Neural cell (in vitro differentiated cells): ENCODE measurements around the gene CPSF7.

Source experiments
- EP300 ChIP-seq: fragments of 450-650 bp; conservative IDR thresholded peaks from 2 replicates; pipeline ENCODE4 v1.6.1; 2014; ENCODE audit warnings: antibody characterized with exemption, mild to moderate bottlenecking, moderate library complexity; ENCODE audit not compliant: poor library complexity, severe bottlenecking
- EZH2 ChIP-seq: fragments of 200-600, 300-800 bp; shearing (Covaris generic), sonication (generic); IDR thresholded peaks from 2 replicates; pipeline ENCODE4 v1.6.1; 2014; ENCODE audit warnings: antibody characterized with exemption, low read length, borderline replicate concordance, mild to moderate bottlenecking; ENCODE audit not compliant: insufficient read depth, poor library complexity, severe bottlenecking
- MXI1 ChIP-seq: fragments of 450-650 bp; conservative IDR thresholded peaks from 2 replicates; pipeline ENCODE4 v1.6.1; 2014; ENCODE audit warnings: antibody characterized with exemption, mild to moderate bottlenecking; ENCODE audit not compliant: poor library complexity, severe bottlenecking
- POLR2AphosphoS5 ChIP-seq: IDR thresholded peaks from 2 replicates; pipeline ENCODE4 v1.6.1; 2012
- RAD21 ChIP-seq: fragments of 450-650 bp; conservative IDR thresholded peaks from 2 replicates; pipeline ENCODE4 v1.6.1; 2014; ENCODE audit warnings: antibody characterized with exemption, mild to moderate bottlenecking, moderate library complexity
- SMC3 ChIP-seq: fragments of 450-650 bp; conservative IDR thresholded peaks from 2 replicates; pipeline ENCODE4 v1.6.1; 2014; ENCODE audit warnings: antibody characterized with exemption, mild to moderate bottlenecking, moderate library complexity; ENCODE audit not compliant: poor library complexity
- TF ChIP-seq, protein P1 (sequence below): fragments of 450-650 bp; IDR thresholded peaks from 2 replicates; pipeline ENCODE4 v1.5.1; 2014; ENCODE audit warnings: antibody characterized with exemption, mild to moderate bottlenecking, moderate library complexity; ENCODE audit not compliant: poor library complexity, severe bottlenecking

DNA sequence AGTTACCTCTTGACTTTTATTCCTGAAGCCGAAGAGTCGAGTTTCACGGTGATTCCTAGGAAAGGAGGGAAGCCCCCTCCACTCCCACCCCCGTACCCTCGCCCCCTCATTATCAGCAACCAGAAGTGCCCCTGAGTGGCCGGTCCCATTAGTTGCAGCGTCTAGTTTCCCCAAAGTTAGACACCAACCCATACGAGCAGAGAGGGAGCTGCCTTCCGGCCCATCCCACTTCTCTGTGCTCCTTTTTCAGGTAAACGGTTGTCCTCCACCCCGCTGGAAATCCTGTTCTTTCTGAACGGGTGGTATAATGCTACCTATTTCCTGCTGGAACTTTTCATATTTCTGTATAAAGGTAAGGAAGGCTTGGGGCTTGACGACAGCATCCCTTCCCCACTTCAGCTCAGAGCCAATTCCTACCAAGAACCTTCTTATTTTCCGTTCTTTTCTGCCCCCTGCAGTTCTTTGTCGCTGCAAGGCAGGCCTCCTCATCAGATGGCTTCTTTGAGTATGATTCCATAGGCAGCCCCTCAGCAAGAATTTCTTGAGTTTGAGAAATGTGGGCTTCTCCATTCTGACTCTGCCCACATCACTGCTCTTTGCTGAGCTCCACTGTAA is 36.7 kb downstream of the CPSF7 start:
- TF ChIP-seq, protein P1, sequence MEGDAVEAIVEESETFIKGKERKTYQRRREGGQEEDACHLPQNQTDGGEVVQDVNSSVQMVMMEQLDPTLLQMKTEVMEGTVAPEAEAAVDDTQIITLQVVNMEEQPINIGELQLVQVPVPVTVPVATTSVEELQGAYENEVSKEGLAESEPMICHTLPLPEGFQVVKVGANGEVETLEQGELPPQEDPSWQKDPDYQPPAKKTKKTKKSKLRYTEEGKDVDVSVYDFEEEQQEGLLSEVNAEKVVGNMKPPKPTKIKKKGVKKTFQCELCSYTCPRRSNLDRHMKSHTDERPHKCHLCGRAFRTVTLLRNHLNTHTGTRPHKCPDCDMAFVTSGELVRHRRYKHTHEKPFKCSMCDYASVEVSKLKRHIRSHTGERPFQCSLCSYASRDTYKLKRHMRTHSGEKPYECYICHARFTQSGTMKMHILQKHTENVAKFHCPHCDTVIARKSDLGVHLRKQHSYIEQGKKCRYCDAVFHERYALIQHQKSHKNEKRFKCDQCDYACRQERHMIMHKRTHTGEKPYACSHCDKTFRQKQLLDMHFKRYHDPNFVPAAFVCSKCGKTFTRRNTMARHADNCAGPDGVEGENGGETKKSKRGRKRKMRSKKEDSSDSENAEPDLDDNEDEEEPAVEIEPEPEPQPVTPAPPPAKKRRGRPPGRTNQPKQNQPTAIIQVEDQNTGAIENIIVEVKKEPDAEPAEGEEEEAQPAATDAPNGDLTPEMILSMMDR: peak; percentile 42
- TF ChIP-seq EZH2 (no peak), RAD21 (peak; percentile 32), MXI1 (no peak), POLR2AphosphoS5 (no peak), EP300 (no peak), SMC3 (no peak)
